ENCODE results near the gene CD58. TPM values are rescaled to one million over a fixed set of nuclear protein-coding genes. Genes with fewer than 3 reads are reported as not detected.

The CD58 gene
- total RNA-seq, 1 donor from 2014 or later, result 8.0 TPM

DNA sequence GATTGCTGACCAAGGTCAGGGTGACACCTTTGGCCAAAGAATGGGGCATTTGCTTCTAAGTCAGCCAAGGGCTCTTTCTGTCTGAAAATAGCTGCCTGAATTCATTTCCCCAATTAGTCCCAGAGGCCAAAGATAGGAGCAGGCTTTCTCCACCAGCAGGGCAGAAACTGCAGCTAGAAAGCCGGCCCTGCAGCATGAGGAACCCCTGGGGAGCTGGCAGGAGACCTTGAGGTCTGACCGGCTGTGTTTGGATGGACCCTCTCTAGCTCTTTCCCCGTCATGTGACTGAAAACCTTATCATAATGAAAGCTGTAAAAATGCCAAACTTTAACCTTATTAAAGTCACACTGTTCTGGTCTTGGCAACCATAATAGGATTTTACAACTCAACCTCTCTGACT lies 93.4 kb downstream of the CD58 start:
- no peak overlapping the region for H3K27ac Mint-ChIP-seq (ENCODE audit: unreplicated experiment)
- H3K27me3 Mint-ChIP-seq (ENCODE audit: unreplicated experiment), result peaks cover 2% of the 10 kb centered on the region
- no peaks in the 10 kb centered on the region for H3K36me3 Mint-ChIP-seq (ENCODE audit: unreplicated experiment)
- peaks cover under 1% of the 10 kb centered on the region for H3K4me1 Mint-ChIP-seq (ENCODE audit: low read depth, unreplicated experiment)
- H3K9me3 Mint-ChIP-seq (ENCODE audit: unreplicated experiment), result peaks cover 2% of the 10 kb centered on the region
- no peak for DNase-seq
- TF ChIP-seq, protein P1, sequence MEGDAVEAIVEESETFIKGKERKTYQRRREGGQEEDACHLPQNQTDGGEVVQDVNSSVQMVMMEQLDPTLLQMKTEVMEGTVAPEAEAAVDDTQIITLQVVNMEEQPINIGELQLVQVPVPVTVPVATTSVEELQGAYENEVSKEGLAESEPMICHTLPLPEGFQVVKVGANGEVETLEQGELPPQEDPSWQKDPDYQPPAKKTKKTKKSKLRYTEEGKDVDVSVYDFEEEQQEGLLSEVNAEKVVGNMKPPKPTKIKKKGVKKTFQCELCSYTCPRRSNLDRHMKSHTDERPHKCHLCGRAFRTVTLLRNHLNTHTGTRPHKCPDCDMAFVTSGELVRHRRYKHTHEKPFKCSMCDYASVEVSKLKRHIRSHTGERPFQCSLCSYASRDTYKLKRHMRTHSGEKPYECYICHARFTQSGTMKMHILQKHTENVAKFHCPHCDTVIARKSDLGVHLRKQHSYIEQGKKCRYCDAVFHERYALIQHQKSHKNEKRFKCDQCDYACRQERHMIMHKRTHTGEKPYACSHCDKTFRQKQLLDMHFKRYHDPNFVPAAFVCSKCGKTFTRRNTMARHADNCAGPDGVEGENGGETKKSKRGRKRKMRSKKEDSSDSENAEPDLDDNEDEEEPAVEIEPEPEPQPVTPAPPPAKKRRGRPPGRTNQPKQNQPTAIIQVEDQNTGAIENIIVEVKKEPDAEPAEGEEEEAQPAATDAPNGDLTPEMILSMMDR (IDR thresholded peaks at IDR 0.05; ENCODE audit: partially characterized antibody, unreplicated experiment), result no peak
- H3K4me3 Mint-ChIP-seq (ENCODE audit: unreplicated experiment), result no peak overlapping the region

GRCh38 chr1:116476321-116476720 lies 94.5 kb downstream of the CD58 start:
- H3K4me1 Mint-ChIP-seq (ENCODE audit: low read depth, unreplicated experiment), result peaks cover 9% of the 10 kb centered on the region
- no peak for DNase-seq
- no peak overlapping the region for H3K27ac Mint-ChIP-seq (ENCODE audit: unreplicated experiment)
- H3K9me3 Mint-ChIP-seq (ENCODE audit: unreplicated experiment), result peaks cover 2% of the 10 kb centered on the region
- H3K4me3 Mint-ChIP-seq (ENCODE audit: unreplicated experiment), result no peak overlapping the region
- peaks cover 3% of the 10 kb centered on the region for H3K27me3 Mint-ChIP-seq (ENCODE audit: unreplicated experiment)
- no peaks in the 10 kb centered on the region for H3K36me3 Mint-ChIP-seq (ENCODE audit: unreplicated experiment)
- TF ChIP-seq, protein P1 (IDR thresholded peaks at IDR 0.05; ENCODE audit: partially characterized antibody, unreplicated experiment), result no peak

DNA sequence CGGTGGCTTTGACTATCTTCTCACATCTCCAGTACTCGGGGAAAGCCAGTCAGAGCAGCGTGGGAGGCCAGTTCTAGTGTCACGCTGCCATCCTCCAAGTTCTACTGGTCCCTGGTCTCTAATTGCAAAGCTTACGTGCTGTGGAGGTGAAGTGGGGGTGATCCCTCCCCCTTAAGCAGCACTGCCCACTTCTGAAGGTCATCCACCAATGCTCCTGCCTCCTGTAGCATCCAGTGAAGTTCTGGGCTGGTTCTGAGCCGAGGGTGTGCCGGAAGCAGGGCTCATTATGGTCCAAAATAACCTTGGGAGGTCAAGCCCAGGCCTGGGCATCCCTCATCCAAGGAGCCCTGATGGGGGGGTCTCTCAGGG lies 95.0 kb downstream of the CD58 start:
- H3K27ac Mint-ChIP-seq (ENCODE audit: unreplicated experiment), result no peak overlapping the region
- H3K27me3 Mint-ChIP-seq (ENCODE audit: unreplicated experiment), result peaks cover 3% of the 10 kb centered on the region
- no peak for DNase-seq
- H3K4me1 Mint-ChIP-seq (ENCODE audit: low read depth, unreplicated experiment), result peaks cover 9% of the 10 kb centered on the region
- TF ChIP-seq, protein P1 (IDR thresholded peaks at IDR 0.05; ENCODE audit: partially characterized antibody, unreplicated experiment), result no peak
- no peak overlapping the region for H3K4me3 Mint-ChIP-seq (ENCODE audit: unreplicated experiment)
- no peaks in the 10 kb centered on the region for H3K36me3 Mint-ChIP-seq (ENCODE audit: unreplicated experiment)
- H3K9me3 Mint-ChIP-seq (ENCODE audit: unreplicated experiment), result peaks cover 2% of the 10 kb centered on the region

DNA sequence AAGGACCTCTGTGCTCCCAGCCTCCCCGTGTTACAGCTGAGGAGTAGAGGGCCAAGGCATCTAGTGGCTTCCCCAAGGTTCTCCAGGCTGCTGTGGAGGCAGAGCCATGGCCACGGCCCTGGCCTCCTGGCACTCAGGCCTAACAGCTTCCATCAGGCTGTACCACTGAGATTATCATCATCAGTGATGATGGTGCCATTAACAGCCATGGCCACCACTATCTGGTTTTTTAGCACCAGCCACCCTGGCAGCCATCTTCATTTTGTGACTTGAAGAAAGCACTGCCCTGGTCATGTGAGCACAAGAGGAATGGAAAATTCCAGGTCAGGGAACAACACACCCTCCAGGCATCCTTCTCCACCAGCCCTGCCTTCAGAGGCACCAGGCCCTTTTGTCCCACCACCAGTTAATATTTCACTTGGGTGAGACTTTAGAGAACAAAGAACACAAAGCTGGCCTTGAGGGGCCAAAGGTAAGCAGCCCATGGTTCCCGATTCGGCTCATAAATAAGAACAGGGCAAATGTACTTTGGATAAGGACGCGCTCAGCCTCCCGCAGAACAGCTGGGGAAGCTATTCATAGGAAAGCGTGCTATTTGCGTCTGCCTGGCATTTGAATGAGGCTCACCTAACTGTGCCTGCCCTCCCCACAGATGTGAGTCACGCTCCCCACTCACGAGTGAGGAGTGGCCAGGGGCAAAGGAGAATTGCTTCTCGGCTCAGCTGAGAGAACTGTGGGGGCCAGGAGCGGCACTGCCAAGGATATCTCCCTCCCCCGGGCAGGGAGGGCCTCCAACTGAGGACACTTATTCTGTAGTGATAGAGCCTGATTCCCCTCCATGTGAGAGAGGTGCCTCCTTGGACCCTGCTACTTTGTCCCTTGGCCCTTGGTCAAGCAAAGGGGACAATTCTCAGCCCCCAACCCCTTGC lies 95.6 kb downstream of the CD58 start:
- Mint-ChIP-seq H3K4me1 (ENCODE audit: low read depth, unreplicated experiment) (peaks cover 9% of the 10 kb centered on the region), H3K9me3 (ENCODE audit: unreplicated experiment) (peaks cover 2% of the 10 kb centered on the region), H3K27me3 (ENCODE audit: unreplicated experiment) (peaks cover 3% of the 10 kb centered on the region), H3K4me3 (ENCODE audit: unreplicated experiment) (no peak overlapping the region), H3K36me3 (ENCODE audit: unreplicated experiment) (no peaks in the 10 kb centered on the region), H3K27ac (ENCODE audit: unreplicated experiment) (no peak overlapping the region)
- no peak for DNase-seq
- TF ChIP-seq, protein P1 (IDR thresholded peaks at IDR 0.05; ENCODE audit: partially characterized antibody, unreplicated experiment), result no peak

- H3K4me3 Mint-ChIP-seq (ENCODE audit: unreplicated experiment), result no peak overlapping the region
- TF ChIP-seq, protein P1 (IDR thresholded peaks at IDR 0.05; ENCODE audit: partially characterized antibody, unreplicated experiment), result no peak
- peaks cover 9% of the 10 kb centered on the region for H3K4me1 Mint-ChIP-seq (ENCODE audit: low read depth, unreplicated experiment)
- DNase-seq, result no peak
- no peaks in the 10 kb centered on the region for H3K36me3 Mint-ChIP-seq (ENCODE audit: unreplicated experiment)
- H3K27ac Mint-ChIP-seq (ENCODE audit: unreplicated experiment), result no peak overlapping the region
- H3K27me3 Mint-ChIP-seq (ENCODE audit: unreplicated experiment), result peaks cover 3% of the 10 kb centered on the region
- H3K9me3 Mint-ChIP-seq (ENCODE audit: unreplicated experiment), result no peaks in the 10 kb centered on the region
Measured at GRCh38 chr1:116472431-116472961, 98.3 kb downstream of the CD58 start.
